Stimulated activated CD4-positive, alpha-beta T cell treated with anti-CD3 and anti-CD28 coated beads, Interleukin-15, amount 100 ng/mL, for 24 hours (primary cell): ENCODE data around the gene MED31.
"Not testable (repeated sequence)": the region's sequence is repeated elsewhere in the genome, so short reads cannot be mapped to it uniquely, and the experiment has no call there.

Experiments used
- DNase-seq: peaks from one replicate; pipeline ENCODE4 v3.0.0-alpha.2; 2020

The MED31 gene

GRCh38 chr17:6611231-6611630, 40.2 kb downstream of the MED31 start:
- no peak for DNase-seq

- DNase-seq, result no peak
Measured at GRCh38 chr17:6610011-6610410, 41.4 kb downstream of the MED31 start.

GRCh38 chr17:6608321-6608720, 43.1 kb downstream of the MED31 start:
- DNase-seq, result no peak

GRCh38 chr17:6605142-6605541, 46.3 kb downstream of the MED31 start:
- DNase-seq, result no peak

GRCh38 chr17:6603744-6604325, 47.6 kb downstream of the MED31 start:
- no peak for DNase-seq

- no peak for DNase-seq
Measured at GRCh38 chr17:6602141-6602540, 49.3 kb downstream of the MED31 start.

- DNase-seq, result no peak
Measured at GRCh38 chr17:6599364-6599763, 52.0 kb downstream of the MED31 start.

GRCh38 chr17:6597727-6598126, 53.7 kb downstream of the MED31 start:
- no peak for DNase-seq

GRCh38 chr17:6596941-6597340, 54.5 kb downstream of the MED31 start:
- DNase-seq, result no peak

GRCh38 chr17:6596511-6596910, 54.9 kb downstream of the MED31 start:
- DNase-seq, result no peak

- DNase-seq, result no peak
Measured at GRCh38 chr17:6596081-6596480, 55.3 kb downstream of the MED31 start.

GRCh38 chr17:6593371-6593770, 58.0 kb downstream of the MED31 start:
- DNase-seq, result not testable (repeated sequence)
